Measurements from ENCODE around the gene SLK. TPM values are rescaled to one million over a fixed set of nuclear protein-coding genes. Genes with fewer than 3 reads are reported as not detected.

The SLK gene
- total RNA-seq, 4 donors from 2014 or later, result 57.7 to 76.9 (median 64.5) TPM

GRCh38 chr10:104018471-104018870, 51.5 kb downstream of the SLK start:
- WGBS, 2 donors, result 94 to 96% methylated on average over 6 of the region's 6 CpGs
- TF ChIP-seq, protein P1, sequence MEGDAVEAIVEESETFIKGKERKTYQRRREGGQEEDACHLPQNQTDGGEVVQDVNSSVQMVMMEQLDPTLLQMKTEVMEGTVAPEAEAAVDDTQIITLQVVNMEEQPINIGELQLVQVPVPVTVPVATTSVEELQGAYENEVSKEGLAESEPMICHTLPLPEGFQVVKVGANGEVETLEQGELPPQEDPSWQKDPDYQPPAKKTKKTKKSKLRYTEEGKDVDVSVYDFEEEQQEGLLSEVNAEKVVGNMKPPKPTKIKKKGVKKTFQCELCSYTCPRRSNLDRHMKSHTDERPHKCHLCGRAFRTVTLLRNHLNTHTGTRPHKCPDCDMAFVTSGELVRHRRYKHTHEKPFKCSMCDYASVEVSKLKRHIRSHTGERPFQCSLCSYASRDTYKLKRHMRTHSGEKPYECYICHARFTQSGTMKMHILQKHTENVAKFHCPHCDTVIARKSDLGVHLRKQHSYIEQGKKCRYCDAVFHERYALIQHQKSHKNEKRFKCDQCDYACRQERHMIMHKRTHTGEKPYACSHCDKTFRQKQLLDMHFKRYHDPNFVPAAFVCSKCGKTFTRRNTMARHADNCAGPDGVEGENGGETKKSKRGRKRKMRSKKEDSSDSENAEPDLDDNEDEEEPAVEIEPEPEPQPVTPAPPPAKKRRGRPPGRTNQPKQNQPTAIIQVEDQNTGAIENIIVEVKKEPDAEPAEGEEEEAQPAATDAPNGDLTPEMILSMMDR (IDR thresholded peaks at IDR 0.05), result no peak
- no peak for TF ChIP-seq POLR2A (IDR thresholded peaks at IDR 0.05)
- Histone ChIP-seq H3K27ac (no peak overlapping the region), H3K36me3 (peaks cover 29 to 48% of the 10 kb centered on the region in 2 donors), H3K9me3 (no peaks in the 10 kb centered on the region), H3K4me3 (replicated peaks in 1 of 3) (no peak overlapping the region), H3K4me1 (no peaks in the 10 kb centered on the region), H3K27me3 (no peaks in the 10 kb centered on the region)
- intact Hi-C loops (cut with DNase I), result no loop called here
- no peak for DNase-seq

- Histone ChIP-seq H3K36me3 (peaks cover 29 to 46% of the 10 kb centered on the region in 2 donors), H3K27me3 (no peaks in the 10 kb centered on the region), H3K9me3 (no peaks in the 10 kb centered on the region), H3K27ac (no peak overlapping the region), H3K4me3 (replicated peaks in 1 of 3) (no peak overlapping the region), H3K4me1 (no peaks in the 10 kb centered on the region)
- intact Hi-C loops (cut with DNase I), result no loop called here
- WGBS, 2 donors, result 96 to 100% methylated on average over 1 of the region's 1 CpG
- no peak for DNase-seq
- TF ChIP-seq, protein P1 (IDR thresholded peaks at IDR 0.05), result no peak
- no peak for TF ChIP-seq POLR2A (IDR thresholded peaks at IDR 0.05)
Measured at GRCh38 chr10:104020020-104020419, 53.1 kb downstream of the SLK start.

- Histone ChIP-seq H3K9me3 (no peaks in the 10 kb centered on the region), H3K4me3 (replicated peaks in 1 of 3) (no peak overlapping the region), H3K27me3 (no peaks in the 10 kb centered on the region), H3K27ac (no peak overlapping the region), H3K36me3 (peaks cover 29 to 51% of the 10 kb centered on the region in 2 donors), H3K4me1 (no peaks in the 10 kb centered on the region)
- TF ChIP-seq, protein P1 (IDR thresholded peaks at IDR 0.05), result no peak
- TF ChIP-seq POLR2A (IDR thresholded peaks at IDR 0.05), result no peak
- intact Hi-C loops (cut with DNase I), result no loop called here
- DNase-seq, result no peak
- 93 to 94% methylated on average over 1 of the region's 1 CpG for WGBS, 2 donors
Measured at GRCh38 chr10:104021246-104021645, 54.3 kb downstream of the SLK start.

GRCh38 chr10:104022026-104022425, 55.1 kb downstream of the SLK start:
- Histone ChIP-seq H3K4me1 (no peaks in the 10 kb centered on the region), H3K27ac (no peak overlapping the region), H3K4me3 (replicated peaks in 1 of 3) (no peak overlapping the region), H3K27me3 (no peaks in the 10 kb centered on the region), H3K36me3 (peaks cover 29 to 51% of the 10 kb centered on the region in 2 donors), H3K9me3 (no peaks in the 10 kb centered on the region)
- DNase-seq, result no peak
- no peak for TF ChIP-seq POLR2A (IDR thresholded peaks at IDR 0.05)
- TF ChIP-seq, protein P1 (IDR thresholded peaks at IDR 0.05), result no peak
- WGBS, 2 donors, result 93 to 94% methylated on average over 5 of the region's 5 CpGs
- intact Hi-C loops (cut with DNase I), result no loop called here

- no peaks in the 10 kb centered on the region for H3K4me1 ChIP-seq
- TF ChIP-seq POLR2A (IDR thresholded peaks at IDR 0.05), result no peak
- TF ChIP-seq, protein P1 (IDR thresholded peaks at IDR 0.05), result no peak
- H3K9me3 ChIP-seq, result no peaks in the 10 kb centered on the region
- H3K27ac ChIP-seq, result no peak overlapping the region
- no peak overlapping the region for H3K4me3 ChIP-seq (replicated peaks in 1 of 3)
- 68 to 82% methylated on average over 5 of the region's 5 CpGs for WGBS, 2 donors
- intact Hi-C loops (cut with DNase I), result no loop called here
- no peak for DNase-seq
- H3K36me3 ChIP-seq, result peaks cover 16 to 29% of the 10 kb centered on the region in 2 donors
- H3K27me3 ChIP-seq, result no peaks in the 10 kb centered on the region
Measured at GRCh38 chr10:104025524-104025923, 58.6 kb downstream of the SLK start.

All from thyroid gland (tissue), 4 donors.